PC-9 (cell line): ENCODE data around the gene TMEFF1. TPM values are rescaled to one million over a fixed set of nuclear protein-coding genes. Genes with fewer than 3 reads are reported as not detected.

Experiments
- BruUV-seq: library from RNA; stranded (reverse); fragments of 400-500 nt; replicated peaks from 2 replicates; lab custom pipeline; 2021; lab: Mats Ljungman, UMichigan
- CTCF ChIA-PET: fragments of 300-600 bp; sonication (Branson Sonifier 250); formaldehyde crosslinking; loops from one replicate; lab custom pipeline; 2022; ENCODE audit warnings: antibody characterized with exemption; lab: Charles Lee
- POLR2A ChIA-PET: fragments of 300-600 bp; sonication (Branson Sonifier 250); formaldehyde crosslinking; loops from one replicate; lab custom pipeline; 2022; ENCODE audit warnings: antibody characterized with exemption; ENCODE audit not compliant: unreplicated experiment; lab: Charles Lee
- DNase-seq, 2 experiments: peaks; one replicate each; pipeline versions ENCODE4 v3.0.0 to v3.0.0-alpha.2; 2015 to 2022; ENCODE audit warnings: mixed read lengths in 1 of 2
- H2AFZ ChIP-seq: fragments of 200-600 bp; sonication (generic); 2 replicates; pipeline ENCODE4 v1.8.1; 2017; ENCODE audit warnings: antibody characterized with exemption
- H3F3A ChIP-seq: fragments of 200-600 bp; sonication (generic); 2 replicates; pipeline ENCODE4 v1.8.1; 2017; ENCODE audit warnings: antibody characterized with exemption, mild to moderate bottlenecking, low read depth; ENCODE audit not compliant: insufficient read depth
- H3K27ac ChIP-seq: fragments of 200-600 bp; sonication (generic); 2 replicates; pipeline ENCODE4 v1.6.1; 2016; ENCODE audit warnings: mixed run types
- H3K27me3 ChIP-seq: fragments of 200-600 bp; sonication (generic); 2 replicates; pipeline ENCODE4 v1.6.1; 2016; ENCODE audit warnings: low read depth, mixed run types; ENCODE audit not compliant: insufficient read depth
- H3K36me3 ChIP-seq: fragments of 200-600 bp; sonication (generic); 2 replicates; pipeline ENCODE4 v1.6.1; 2016; ENCODE audit warnings: low read depth, mixed run types
- H3K4me1 ChIP-seq: fragments of 200-600 bp; sonication (generic); replicated peaks from 2 replicates; pipeline ENCODE4 v1.6.1; 2016; ENCODE audit warnings: mixed run types; ENCODE audit not compliant: insufficient read depth
- H3K4me2 ChIP-seq: fragments of 200-600 bp; sonication (generic); 2 replicates; pipeline ENCODE4 v1.6.1; 2017; ENCODE audit warnings: mixed run types
- H3K4me3 ChIP-seq: fragments of 200-600 bp; sonication (generic); 2 replicates; pipeline ENCODE4 v1.6.1; 2016; ENCODE audit warnings: mixed run types
- H3K79me2 ChIP-seq: fragments of 200-600 bp; sonication (generic); 2 replicates; pipeline ENCODE4 v1.6.1; 2017; ENCODE audit warnings: low read depth, mixed run types
- H3K9me2 ChIP-seq: fragments of 200-600 bp; sonication (generic); 2 replicates; pipeline ENCODE4 v1.8.1; 2017; ENCODE audit warnings: mild to moderate bottlenecking; ENCODE audit not compliant: insufficient read depth
- H3K9me3 ChIP-seq: fragments of 200-600 bp; sonication (generic); 2 replicates; pipeline ENCODE4 v1.8.1; 2016; ENCODE audit warnings: low read depth; ENCODE audit not compliant: insufficient read depth
- H4K20me1 ChIP-seq: fragments of 200-600 bp; sonication (generic); 2 replicates; pipeline ENCODE4 v1.8.1; 2017; ENCODE audit not compliant: insufficient read depth
- CTCF ChIP-seq: fragments of 200-600 bp; sonication (generic); conservative IDR thresholded peaks from 2 replicates; pipeline ENCODE4 v1.6.1; 2017; ENCODE audit warnings: mixed run types, antibody characterized with exemption, mild to moderate bottlenecking, moderate library complexity
- EZH2 ChIP-seq: fragments of 200-600 bp; sonication (generic); IDR thresholded peaks from 2 replicates; pipeline ENCODE4 v1.8.0; 2017; ENCODE audit warnings: antibody characterized with exemption, low read depth
- intact Hi-C: fragments of 100-400 bp; cut with micrococcal nuclease; formaldehyde crosslinking; loops from one replicate; pipeline ENCODE4 v1.10.0; 2022; ENCODE audit not compliant: unreplicated experiment
- total RNA-seq: library from RNA; stranded (reverse); gene quantifications from 2 replicates; pipeline ENCODE4 v1.2.3, GENCODE V29; 2021

The TMEFF1 gene
- total RNA-seq, 1 experiment from 2014 or later = 1.1 TPM

- intact Hi-C loops = no loop called here
- Histone ChIP-seq H3K36me3 (no peaks in the 10 kb centered on the region), H2AFZ (no peak overlapping the region), H3K79me2 (no peaks in the 10 kb centered on the region), H3K9me3 (no peaks in the 10 kb centered on the region), H3K27ac (no peak overlapping the region), H3K4me1 (no peaks in the 10 kb centered on the region), H3K4me3 (no peak overlapping the region), H3F3A (no peaks in the 10 kb centered on the region), H3K27me3 (no peaks in the 10 kb centered on the region), H3K9me2 (no peaks in the 10 kb centered on the region; the same call in 1 of the 2 replicates), H4K20me1 (no peaks in the 10 kb centered on the region), H3K4me2 (no peak overlapping the region)
- TF ChIP-seq EZH2 = no peak
- no peak for TF ChIP-seq CTCF
- ChIA-PET CTCF (no interaction called here), POLR2A (interaction anchor here (0.6 to 0.7 kb wide), 2 partner anchors 47 to 216 kb away, joined by 7 read pairs; no protein-coding TSS in a partner anchor)
- BruUV-seq = no TSS peak
- no peak for DNase-seq
Measured at GRCh38 chr9:100459963-100460362, 13.0 kb upstream of the TMEFF1 start.

DNA sequence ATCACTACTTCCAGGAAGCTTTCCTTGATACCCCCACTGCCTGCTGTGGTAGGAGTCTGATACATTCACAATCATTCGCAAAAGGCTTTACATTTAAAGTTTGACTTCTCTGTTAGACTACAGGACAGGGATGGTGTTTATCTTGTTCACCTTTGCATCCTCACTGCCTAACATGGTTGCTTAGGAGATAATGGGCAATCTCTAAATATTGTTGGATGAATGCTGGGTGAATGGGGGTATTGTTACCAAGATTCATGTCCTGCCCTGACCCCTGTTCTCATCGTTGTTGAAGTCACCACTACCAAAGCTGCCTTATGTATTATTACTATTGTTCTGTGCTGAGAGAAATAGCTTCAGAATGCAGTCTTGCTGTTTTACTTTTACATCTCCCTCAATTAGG is 7.7 kb upstream of the TMEFF1 start:
- no peaks in the 10 kb centered on the region for H3K9me3 ChIP-seq
- no TSS peak for BruUV-seq
- H3K79me2 ChIP-seq = no peaks in the 10 kb centered on the region
- no peak overlapping the region for H3K4me3 ChIP-seq
- H3F3A ChIP-seq = no peaks in the 10 kb centered on the region
- H3K36me3 ChIP-seq = no peaks in the 10 kb centered on the region
- H4K20me1 ChIP-seq = no peaks in the 10 kb centered on the region
- H3K9me2 ChIP-seq = no peaks in the 10 kb centered on the region; the same call in 1 of the 2 replicates
- no peak overlapping the region for H2AFZ ChIP-seq
- no peaks in the 10 kb centered on the region for H3K27me3 ChIP-seq
- no peaks in the 10 kb centered on the region for H3K4me1 ChIP-seq
- TF ChIP-seq EZH2 (no peak), CTCF (no peak)
- POLR2A ChIA-PET = no interaction called here
- DNase-seq = no peak
- no peak overlapping the region for H3K4me2 ChIP-seq
- CTCF ChIA-PET = no interaction called here
- intact Hi-C loops = no loop called here
- no peak overlapping the region for H3K27ac ChIP-seq

GRCh38 chr9:100465761-100466160 is 7.2 kb upstream of the TMEFF1 start:
- no peaks in the 10 kb centered on the region for H3K4me1 ChIP-seq
- no peaks in the 10 kb centered on the region for H3K79me2 ChIP-seq
- intact Hi-C loops = no loop called here
- H3K36me3 ChIP-seq = no peaks in the 10 kb centered on the region
- H3K4me2 ChIP-seq = no peak overlapping the region
- H4K20me1 ChIP-seq = no peaks in the 10 kb centered on the region
- no peaks in the 10 kb centered on the region for H3K9me3 ChIP-seq
- H3F3A ChIP-seq = no peaks in the 10 kb centered on the region
- ChIA-PET CTCF (no interaction called here), POLR2A (no interaction called here)
- no peaks in the 10 kb centered on the region for H3K27me3 ChIP-seq
- no peak for DNase-seq
- TF ChIP-seq EZH2 = no peak
- no peak for TF ChIP-seq CTCF
- no peaks in the 10 kb centered on the region; the same call in 1 of the 2 replicates for H3K9me2 ChIP-seq
- no peak overlapping the region for H2AFZ ChIP-seq
- BruUV-seq = no TSS peak
- no peak overlapping the region for H3K27ac ChIP-seq
- no peak overlapping the region for H3K4me3 ChIP-seq
